ENCODE measurements around the gene PLIN3.
A peak's percentile ranks its signal among the peaks of the same experiment; 100 is the strongest.
"Not testable (repeated sequence)": the region's sequence is repeated elsewhere in the genome, so short reads cannot be mapped to it uniquely, and the experiment has no call there.

Gene PLIN3

GRCh38 chr19:4844348-4845179, 22.9 kb downstream of the PLIN3 start:
- DNase-seq = no peak

GRCh38 chr19:4843647-4843965, 23.9 kb downstream of the PLIN3 start:
- Mint-ChIP-seq H3K27ac (no peak overlapping the region), H3K4me1 (ENCODE audit: low read depth) (peaks cover 15% of the 10 kb centered on the region), H3K4me3 (no peak overlapping the region), H3K36me3 (ENCODE audit: low read depth) (peaks cover 50% of the 10 kb centered on the region), H3K9me3 (no peaks in the 10 kb centered on the region), H3K27me3 (no peaks in the 10 kb centered on the region)
- no peak for DNase-seq

More at GRCh38 chr19:4844348-4845179, 22.9 kb downstream of the PLIN3 start:
- Mint-ChIP-seq H3K27ac (no peak overlapping the region), H3K4me1 (ENCODE audit: low read depth) (peaks cover 15% of the 10 kb centered on the region), H3K27me3 (no peaks in the 10 kb centered on the region), H3K4me3 (no peak overlapping the region), H3K36me3 (ENCODE audit: low read depth) (peaks cover 43% of the 10 kb centered on the region), H3K9me3 (no peaks in the 10 kb centered on the region)

GRCh38 chr19:4839192-4839591, 28.3 kb downstream of the PLIN3 start:
- no peak overlapping the region for H3K4me3 Mint-ChIP-seq
- H3K27me3 Mint-ChIP-seq = no peaks in the 10 kb centered on the region
- H3K27ac Mint-ChIP-seq = no peak overlapping the region
- H3K4me1 Mint-ChIP-seq (ENCODE audit: low read depth) = peaks cover 15% of the 10 kb centered on the region
- peaks cover 33% of the 10 kb centered on the region for H3K36me3 Mint-ChIP-seq (ENCODE audit: low read depth)
- DNase-seq = no peak
- no peaks in the 10 kb centered on the region for H3K9me3 Mint-ChIP-seq

- peak overlapping the region; percentile 87 for H3K4me3 Mint-ChIP-seq
Observed at GRCh38 chr19:4832776-4833175, 34.7 kb downstream of the PLIN3 start.

GRCh38 chr19:4831979-4832340, 35.5 kb downstream of the PLIN3 start:
- Mint-ChIP-seq H3K4me3 (peak overlapping the region; percentile 87), H3K4me1 (ENCODE audit: low read depth) (peaks cover 28% of the 10 kb centered on the region), H3K36me3 (ENCODE audit: low read depth) (peaks cover 22% of the 10 kb centered on the region), H3K27ac (peak overlapping the region; percentile 92)
- H3K9me3 Mint-ChIP-seq, DNase-seq, H3K27me3 Mint-ChIP-seq: not testable (repeated sequence)

More at GRCh38 chr19:4832776-4833175, 34.7 kb downstream of the PLIN3 start:
- Mint-ChIP-seq H3K27me3 (no peaks in the 10 kb centered on the region), H3K9me3 (no peaks in the 10 kb centered on the region), H3K4me1 (ENCODE audit: low read depth) (peaks cover 28% of the 10 kb centered on the region), H3K36me3 (ENCODE audit: low read depth) (peaks cover 23% of the 10 kb centered on the region), H3K27ac (no peak overlapping the region)
- no peak for DNase-seq

- H3K27me3 Mint-ChIP-seq = no peaks in the 10 kb centered on the region
- peak within 1 kb of the TSS; percentile 95 for H3K27ac Mint-ChIP-seq
- DNase-seq = peak; percentile 87
- H3K4me3 Mint-ChIP-seq = peak within 1 kb of the TSS; percentile 87
- H3K36me3 Mint-ChIP-seq (ENCODE audit: low read depth) = peaks cover 23% of the 10 kb centered on the region
- H3K4me1 Mint-ChIP-seq (ENCODE audit: low read depth) = peaks cover 28% of the 10 kb centered on the region
- no peaks in the 10 kb centered on the region for H3K9me3 Mint-ChIP-seq
Observed at GRCh38 chr19:4831304-4831978, 36.0 kb downstream of the PLIN3 start, which contains the start of gene TICAM1. Gene TICAM1 (minus strand): TSS chr19:4831712. CDS start chr19:4818377, 13,335 bp downstream.

- H3K27me3 Mint-ChIP-seq = no peaks in the 10 kb centered on the region
- H3K4me3 Mint-ChIP-seq = peak overlapping the region; percentile 87
- H3K4me1 Mint-ChIP-seq (ENCODE audit: low read depth) = peaks cover 28% of the 10 kb centered on the region
- DNase-seq = no peak
- no peaks in the 10 kb centered on the region for H3K9me3 Mint-ChIP-seq
- H3K36me3 Mint-ChIP-seq (ENCODE audit: low read depth) = peaks cover 25% of the 10 kb centered on the region
- peak overlapping the region; percentile 95 for H3K27ac Mint-ChIP-seq
Observed at GRCh38 chr19:4830768-4831265, 36.6 kb downstream of the PLIN3 start.

GRCh38 chr19:4830332-4830731, 37.1 kb downstream of the PLIN3 start:
- H3K4me3 Mint-ChIP-seq = peak overlapping the region; percentile 87
- H3K4me1 Mint-ChIP-seq (ENCODE audit: low read depth) = peaks cover 28% of the 10 kb centered on the region
- no peak for DNase-seq
- H3K36me3 Mint-ChIP-seq (ENCODE audit: low read depth) = peaks cover 25% of the 10 kb centered on the region
- H3K27me3 Mint-ChIP-seq = no peaks in the 10 kb centered on the region
- H3K9me3 Mint-ChIP-seq = no peaks in the 10 kb centered on the region
- peak overlapping the region; percentile 95 for H3K27ac Mint-ChIP-seq

GRCh38 chr19:4829001-4829712, 38.3 kb downstream of the PLIN3 start:
- Mint-ChIP-seq H3K4me1 (ENCODE audit: low read depth) (peaks cover 28% of the 10 kb centered on the region), H3K27ac (peak overlapping the region; percentile 78), H3K36me3 (ENCODE audit: low read depth) (peaks cover 28% of the 10 kb centered on the region), H3K4me3 (peak overlapping the region; percentile 59), H3K9me3 (no peaks in the 10 kb centered on the region), H3K27me3 (no peaks in the 10 kb centered on the region)
- DNase-seq = no peak

GRCh38 chr19:4823577-4823976, 43.9 kb downstream of the PLIN3 start:
- Mint-ChIP-seq H3K4me3 (no peak overlapping the region), H3K27me3 (no peaks in the 10 kb centered on the region), H3K4me1 (ENCODE audit: low read depth) (peaks cover 3% of the 10 kb centered on the region), H3K9me3 (no peaks in the 10 kb centered on the region), H3K27ac (peak overlapping the region; percentile 34), H3K36me3 (ENCODE audit: low read depth) (peaks cover 36% of the 10 kb centered on the region)
- no peak for DNase-seq

- not testable (repeated sequence) for H3K27me3 Mint-ChIP-seq; H3K4me3 Mint-ChIP-seq; DNase-seq; H3K9me3 Mint-ChIP-seq; H3K4me1 Mint-ChIP-seq (ENCODE audit: low read depth)
- Mint-ChIP-seq H3K36me3 (ENCODE audit: low read depth) (peaks cover 45% of the 10 kb centered on the region), H3K27ac (peak overlapping the region; percentile 1)
Observed at GRCh38 chr19:4822354-4822753, 45.1 kb downstream of the PLIN3 start.

- Mint-ChIP-seq H3K9me3 (no peaks in the 10 kb centered on the region), H3K27me3 (no peaks in the 10 kb centered on the region), H3K36me3 (ENCODE audit: low read depth) (peaks cover 52% of the 10 kb centered on the region), H3K4me1 (ENCODE audit: low read depth) (peaks cover 4% of the 10 kb centered on the region), H3K27ac (no peak overlapping the region), H3K4me3 (no peak overlapping the region)
- no peak for DNase-seq
Observed at GRCh38 chr19:4821265-4821664, 46.2 kb downstream of the PLIN3 start.

- Mint-ChIP-seq H3K4me3 (no peak overlapping the region), H3K27me3 (no peaks in the 10 kb centered on the region), H3K36me3 (ENCODE audit: low read depth) (peaks cover 50% of the 10 kb centered on the region), H3K27ac (peak overlapping the region; percentile 55), H3K9me3 (no peaks in the 10 kb centered on the region), H3K4me1 (ENCODE audit: low read depth) (peaks cover 21% of the 10 kb centered on the region)
- no peak for DNase-seq
Observed at GRCh38 chr19:4817467-4818277, 49.8 kb downstream of the PLIN3 start.

- Mint-ChIP-seq H3K4me1 (ENCODE audit: low read depth) (peaks cover 21% of the 10 kb centered on the region), H3K36me3 (ENCODE audit: low read depth) (peaks cover 47% of the 10 kb centered on the region), H3K9me3 (no peaks in the 10 kb centered on the region), H3K27ac (peak overlapping the region; percentile 67), H3K4me3 (no peak overlapping the region), H3K27me3 (no peaks in the 10 kb centered on the region)
- no peak for DNase-seq
Observed at GRCh38 chr19:4816950-4817278, 50.6 kb downstream of the PLIN3 start.
